ENCODE data around the gene KSR2. TPM values are rescaled to one million over a fixed set of nuclear protein-coding genes. Genes with fewer than 3 reads are reported as not detected.

Gene KSR2
- total RNA-seq, 4 donors from 2014 or later = under 0.01 to 0.06 (median 0.03) TPM

GRCh38 chr12:117481470-117481869 lies 487.3 kb downstream of the KSR2 start:
- DNase-seq (ENCODE audit: extremely low spot score) = no peak
- WGBS = 90% methylated on average over 1 of the region's 1 CpG

DNA sequence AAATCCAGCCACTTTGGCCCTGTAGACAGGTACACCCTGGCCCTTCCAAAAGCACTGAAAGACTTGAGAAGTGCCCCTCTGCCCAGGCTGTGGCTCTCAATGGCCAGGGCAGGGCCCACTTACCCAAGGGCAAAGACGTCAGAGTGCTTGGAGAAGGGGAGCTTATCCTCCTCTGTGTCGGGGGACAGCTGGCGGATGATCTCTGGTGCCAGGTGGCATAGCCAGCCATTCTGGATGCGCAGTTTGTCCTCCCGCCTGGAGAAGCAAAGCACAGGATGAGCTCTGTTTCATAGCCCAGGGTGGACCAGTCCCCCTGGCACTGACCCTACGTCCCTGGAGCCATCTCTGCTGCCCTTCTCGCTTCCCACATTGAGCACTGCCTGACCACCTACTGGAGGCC lies 492.4 kb downstream of the KSR2 start:
- H3K4me1 ChIP-seq = no peaks in the 10 kb centered on the region
- intact Hi-C loops (cut with DNase I) = no loop called here
- peaks cover 0 to 16% (median 0%) of the 10 kb centered on the region in 4 donors for H3K27me3 ChIP-seq
- no peak for DNase-seq (ENCODE audit: extremely low spot score)
- 94% methylated on average over 5 of the region's 7 CpGs for WGBS
- TF ChIP-seq, protein P1, sequence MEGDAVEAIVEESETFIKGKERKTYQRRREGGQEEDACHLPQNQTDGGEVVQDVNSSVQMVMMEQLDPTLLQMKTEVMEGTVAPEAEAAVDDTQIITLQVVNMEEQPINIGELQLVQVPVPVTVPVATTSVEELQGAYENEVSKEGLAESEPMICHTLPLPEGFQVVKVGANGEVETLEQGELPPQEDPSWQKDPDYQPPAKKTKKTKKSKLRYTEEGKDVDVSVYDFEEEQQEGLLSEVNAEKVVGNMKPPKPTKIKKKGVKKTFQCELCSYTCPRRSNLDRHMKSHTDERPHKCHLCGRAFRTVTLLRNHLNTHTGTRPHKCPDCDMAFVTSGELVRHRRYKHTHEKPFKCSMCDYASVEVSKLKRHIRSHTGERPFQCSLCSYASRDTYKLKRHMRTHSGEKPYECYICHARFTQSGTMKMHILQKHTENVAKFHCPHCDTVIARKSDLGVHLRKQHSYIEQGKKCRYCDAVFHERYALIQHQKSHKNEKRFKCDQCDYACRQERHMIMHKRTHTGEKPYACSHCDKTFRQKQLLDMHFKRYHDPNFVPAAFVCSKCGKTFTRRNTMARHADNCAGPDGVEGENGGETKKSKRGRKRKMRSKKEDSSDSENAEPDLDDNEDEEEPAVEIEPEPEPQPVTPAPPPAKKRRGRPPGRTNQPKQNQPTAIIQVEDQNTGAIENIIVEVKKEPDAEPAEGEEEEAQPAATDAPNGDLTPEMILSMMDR (IDR thresholded peaks at IDR 0.05) = no peak
- TF ChIP-seq POLR2AphosphoS5 (IDR thresholded peaks at IDR 0.05) = no peak
- no peak for TF ChIP-seq EP300 (IDR thresholded peaks at IDR 0.05)
- TF ChIP-seq POLR2A (IDR thresholded peaks at IDR 0.05; ENCODE audit: low read depth) = no peak
- H3K36me3 ChIP-seq = no peaks in the 10 kb centered on the region
- H3K9me3 ChIP-seq = no peaks in the 10 kb centered on the region
- no peak overlapping the region for H3K4me3 ChIP-seq
- no peak overlapping the region for H3K27ac ChIP-seq (replicated peaks in 1 of 4)

More at GRCh38 chr12:117481470-117481869, 487.3 kb downstream of the KSR2 start:
- no peaks in the 10 kb centered on the region for H3K4me1 ChIP-seq
- H3K4me3 ChIP-seq = no peak overlapping the region
- TF ChIP-seq EP300 (IDR thresholded peaks at IDR 0.05) = no peak
- TF ChIP-seq POLR2A (IDR thresholded peaks at IDR 0.05; ENCODE audit: low read depth) = no peak
- TF ChIP-seq POLR2AphosphoS5 (IDR thresholded peaks at IDR 0.05) = no peak
- TF ChIP-seq, protein P1 (IDR thresholded peaks at IDR 0.05) = no peak
- no peak overlapping the region for H3K27ac ChIP-seq (replicated peaks in 1 of 4)
- H3K27me3 ChIP-seq = peaks cover 0 to 18% (median 0%) of the 10 kb centered on the region in 4 donors
- peaks cover 0 to 10% (median 3%) of the 10 kb centered on the region in 4 donors for H3K9me3 ChIP-seq
- intact Hi-C loops (cut with DNase I) = no loop called here
- no peaks in the 10 kb centered on the region for H3K36me3 ChIP-seq

DNA sequence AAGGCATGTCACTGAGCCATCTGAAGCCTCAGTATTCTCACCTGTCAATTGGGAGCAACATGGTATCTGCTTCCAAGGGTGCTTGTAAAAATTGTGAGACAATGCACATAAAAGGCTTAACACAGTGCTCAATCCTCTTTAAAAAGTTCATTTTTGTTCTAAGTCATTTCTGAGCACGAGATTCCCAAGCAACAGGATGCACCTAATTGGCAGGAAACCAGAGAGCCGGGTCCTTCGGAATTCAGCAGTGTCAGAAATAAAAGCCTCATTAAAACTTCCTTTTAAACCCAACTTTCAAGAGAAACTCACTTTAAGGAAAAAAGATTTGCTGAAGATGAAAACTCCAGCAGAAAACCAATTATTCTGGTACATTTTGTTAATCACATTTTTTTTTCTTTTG lies 494.9 kb downstream of the KSR2 start:
- no peak for DNase-seq (ENCODE audit: extremely low spot score)
- TF ChIP-seq, protein P1 (IDR thresholded peaks at IDR 0.05) = no peak
- TF ChIP-seq POLR2AphosphoS5 (IDR thresholded peaks at IDR 0.05) (no peak), EP300 (IDR thresholded peaks at IDR 0.05) (no peak), POLR2A (IDR thresholded peaks at IDR 0.05; ENCODE audit: low read depth) (no peak)
- no peak overlapping the region for H3K4me3 ChIP-seq
- H3K27me3 ChIP-seq = peaks cover 0 to 22% (median 0%) of the 10 kb centered on the region in 4 donors
- no peak overlapping the region for H3K27ac ChIP-seq (replicated peaks in 1 of 4)
- 11% methylated on average over 3 of the region's 3 CpGs for WGBS
- peaks cover 0 to 9% (median 6%) of the 10 kb centered on the region in 4 donors for H3K9me3 ChIP-seq
- intact Hi-C loops (cut with DNase I) = no loop called here
- H3K4me1 ChIP-seq = no peaks in the 10 kb centered on the region
- no peaks in the 10 kb centered on the region for H3K36me3 ChIP-seq

- Histone ChIP-seq H3K27ac (replicated peaks in 1 of 4) (no peak overlapping the region), H3K9me3 (peaks cover 0 to 9% (median 6%) of the 10 kb centered on the region in 4 donors), H3K4me3 (no peak overlapping the region), H3K4me1 (no peaks in the 10 kb centered on the region), H3K36me3 (no peaks in the 10 kb centered on the region), H3K27me3 (peaks cover 0 to 30% (median 0%) of the 10 kb centered on the region in 4 donors)
- DNase-seq (ENCODE audit: extremely low spot score) = no peak
- 41% methylated on average over 5 of the region's 5 CpGs for WGBS
- intact Hi-C loops (cut with DNase I) = no loop called here
- no peak for TF ChIP-seq EP300 (IDR thresholded peaks at IDR 0.05)
- TF ChIP-seq, protein P1 (IDR thresholded peaks at IDR 0.05) = no peak
- no peak for TF ChIP-seq POLR2AphosphoS5 (IDR thresholded peaks at IDR 0.05)
- no peak for TF ChIP-seq POLR2A (IDR thresholded peaks at IDR 0.05; ENCODE audit: low read depth)
These were observed 495.8 kb downstream of the KSR2 start for GRCh38 chr12:117472983-117473382.

- Histone ChIP-seq H3K9me3 (peaks cover 0 to 9% (median 6%) of the 10 kb centered on the region in 4 donors), H3K36me3 (no peaks in the 10 kb centered on the region), H3K4me1 (no peaks in the 10 kb centered on the region), H3K4me3 (no peak overlapping the region), H3K27ac (replicated peaks in 1 of 4) (no peak overlapping the region), H3K27me3 (peaks cover 0 to 39% (median 0%) of the 10 kb centered on the region in 4 donors)
- no peak for DNase-seq (ENCODE audit: extremely low spot score)
- intact Hi-C loops (cut with DNase I) = no loop called here
- TF ChIP-seq, protein P1 (IDR thresholded peaks at IDR 0.05) = peak in 1 of 3 experiments; percentile 20
- TF ChIP-seq POLR2A (IDR thresholded peaks at IDR 0.05; ENCODE audit: low read depth) = no peak
- WGBS = 62% methylated on average over 2 of the region's 2 CpGs
These were observed 498.0 kb downstream of the KSR2 start for GRCh38 chr12:117470804-117471203.
